SU-DHL-6 (cell line): ENCODE measurements around the gene REPS2.

Source experiments
- EZH2phosphoT487 ChIP-seq: fragments of 200-600 bp; sonication (generic), shearing (Covaris generic); conservative IDR thresholded peaks from 2 replicates; pipeline ENCODE4 v1.6.1; 2018; ENCODE audit warnings: mild to moderate bottlenecking, antibody characterized with exemption, low read length, moderate library complexity, mixed read lengths
- TF ChIP-seq, protein P1 (sequence below): fragments of 200-600 bp; sonication (generic); IDR thresholded peaks from one replicate; pipeline ENCODE4 v1.5.1; 2017; ENCODE audit warnings: antibody characterized with exemption, mild to moderate bottlenecking, low read length, moderate library complexity; ENCODE audit not compliant: insufficient read depth, poor library complexity, severe bottlenecking

DNA sequence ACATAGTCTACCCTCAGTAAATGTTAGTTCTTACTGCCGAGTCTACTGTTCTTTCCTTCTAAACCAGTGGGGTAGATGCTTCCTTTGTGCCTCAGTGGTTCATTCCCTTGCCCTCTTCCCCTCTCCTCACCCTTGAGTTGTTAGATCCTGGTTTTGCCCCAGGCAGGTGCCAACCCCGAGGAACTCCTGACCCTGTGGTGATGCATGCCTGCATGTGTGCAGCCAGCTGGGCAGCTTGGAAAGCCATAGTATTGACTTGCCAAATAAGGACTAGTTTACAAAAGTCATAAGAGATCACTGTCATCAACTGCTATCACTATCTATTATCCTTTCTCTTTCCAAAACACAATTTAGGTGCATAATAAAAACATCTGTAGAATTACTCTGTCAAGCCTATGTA lies 50.9 kb downstream of the REPS2 start:
- TF ChIP-seq, protein P1, sequence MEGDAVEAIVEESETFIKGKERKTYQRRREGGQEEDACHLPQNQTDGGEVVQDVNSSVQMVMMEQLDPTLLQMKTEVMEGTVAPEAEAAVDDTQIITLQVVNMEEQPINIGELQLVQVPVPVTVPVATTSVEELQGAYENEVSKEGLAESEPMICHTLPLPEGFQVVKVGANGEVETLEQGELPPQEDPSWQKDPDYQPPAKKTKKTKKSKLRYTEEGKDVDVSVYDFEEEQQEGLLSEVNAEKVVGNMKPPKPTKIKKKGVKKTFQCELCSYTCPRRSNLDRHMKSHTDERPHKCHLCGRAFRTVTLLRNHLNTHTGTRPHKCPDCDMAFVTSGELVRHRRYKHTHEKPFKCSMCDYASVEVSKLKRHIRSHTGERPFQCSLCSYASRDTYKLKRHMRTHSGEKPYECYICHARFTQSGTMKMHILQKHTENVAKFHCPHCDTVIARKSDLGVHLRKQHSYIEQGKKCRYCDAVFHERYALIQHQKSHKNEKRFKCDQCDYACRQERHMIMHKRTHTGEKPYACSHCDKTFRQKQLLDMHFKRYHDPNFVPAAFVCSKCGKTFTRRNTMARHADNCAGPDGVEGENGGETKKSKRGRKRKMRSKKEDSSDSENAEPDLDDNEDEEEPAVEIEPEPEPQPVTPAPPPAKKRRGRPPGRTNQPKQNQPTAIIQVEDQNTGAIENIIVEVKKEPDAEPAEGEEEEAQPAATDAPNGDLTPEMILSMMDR = no peak
- TF ChIP-seq EZH2phosphoT487 = no peak
